Lower leg skin (tissue), 4 donors: ENCODE results near the gene KDM4B. TPM values are rescaled to one million over a fixed set of nuclear protein-coding genes. Genes with fewer than 3 reads are reported as not detected.

Experiments
- DNase-seq, 2 donors: peaks; one replicate each; pipeline ENCODE4 v3.0.0-alpha.2; 2019; ENCODE audit warnings: low spot score in 2 of 2
- H3K4me3 ChIP-seq: fragments of 200-600 bp; sonication (generic); 2 replicates; pipeline ENCODE4 v1.5.1; 2017; ENCODE audit warnings: mild to moderate bottlenecking, low read depth; ENCODE audit not compliant: poor library complexity, severe bottlenecking
- POLR2A ChIP-seq, 2 donors: fragments of 450-650 bp; IDR thresholded peaks; one replicate each; pipeline ENCODE4 v1.6.1; 2016 to 2017; ENCODE audit warnings: antibody characterized with exemption in 2 of 2, mild to moderate bottlenecking in 1 of 2, moderate library complexity in 1 of 2
- WGBS, 2 donors: methylation state at CpG; one replicate each; pipeline ENCODE4 v1.1.5; 2018; 5-methylcytosine and 5-hydroxymethylcytosine counted together
- intact Hi-C: fragments of 100-400 bp; cut with DNase I; formaldehyde crosslinking; loops from one replicate; pipeline ENCODE4 v1.15.0; 2023; ENCODE audit warnings: low total_unique reads
- total RNA-seq, 4 donors: library from RNA; depleted of rRNA; stranded (reverse); fragments of >200 nt; gene quantifications; one replicate each; pipeline ENCODE4 v1.1.0, GENCODE V29; 2016
- TF ChIP-seq, protein P1 (sequence below), 3 donors: fragments of 450-650 bp; IDR thresholded peaks; one replicate each; pipeline ENCODE4 v1.5.1; 2016; ENCODE audit warnings: antibody characterized with exemption in 3 of 3, mild to moderate bottlenecking in 3 of 3, moderate library complexity in 2 of 3

Gene KDM4B
- total RNA-seq, 4 donors from 2014 or later = 40.1 to 71.4 (median 51.3) TPM

DNA sequence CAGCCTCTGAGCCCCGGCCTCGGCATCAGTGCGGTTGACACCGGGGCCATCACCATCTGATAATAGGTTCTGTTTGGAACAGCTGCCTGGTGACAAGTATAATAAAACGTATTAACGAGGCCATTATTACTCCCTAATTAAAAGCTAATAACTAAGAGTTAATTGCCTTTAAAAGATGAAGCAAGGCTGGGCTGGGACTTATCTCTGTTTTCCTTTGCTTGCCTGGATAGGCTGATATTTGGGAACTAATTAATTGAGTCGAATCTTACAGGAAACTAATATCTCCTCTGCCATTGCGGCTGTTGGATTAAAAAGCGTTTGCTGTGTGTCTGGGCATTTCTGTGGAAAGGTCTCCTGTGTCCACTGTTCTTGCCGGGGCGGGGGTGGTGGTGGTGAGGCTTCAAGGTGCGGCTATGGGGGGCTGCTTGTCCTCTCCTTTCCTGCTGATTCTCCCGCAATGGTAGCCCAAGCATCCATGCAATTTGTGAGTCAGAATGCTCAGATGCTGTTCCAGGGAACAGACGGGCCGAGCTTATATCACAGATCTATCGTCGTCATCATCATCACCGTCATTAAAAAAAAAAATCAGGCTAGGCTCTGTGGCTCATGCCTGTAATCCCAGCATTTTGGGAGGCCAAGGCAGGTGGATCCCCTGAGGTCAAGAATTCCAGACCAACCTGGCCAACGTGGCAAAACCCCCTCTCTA lies 209.0 kb downstream of the KDM4B start:
- no peak for DNase-seq
- WGBS, 2 donors = 86 to 88% methylated on average over 19 of the region's 19 CpGs
- no peak overlapping the region for H3K4me3 ChIP-seq
- TF ChIP-seq, protein P1, sequence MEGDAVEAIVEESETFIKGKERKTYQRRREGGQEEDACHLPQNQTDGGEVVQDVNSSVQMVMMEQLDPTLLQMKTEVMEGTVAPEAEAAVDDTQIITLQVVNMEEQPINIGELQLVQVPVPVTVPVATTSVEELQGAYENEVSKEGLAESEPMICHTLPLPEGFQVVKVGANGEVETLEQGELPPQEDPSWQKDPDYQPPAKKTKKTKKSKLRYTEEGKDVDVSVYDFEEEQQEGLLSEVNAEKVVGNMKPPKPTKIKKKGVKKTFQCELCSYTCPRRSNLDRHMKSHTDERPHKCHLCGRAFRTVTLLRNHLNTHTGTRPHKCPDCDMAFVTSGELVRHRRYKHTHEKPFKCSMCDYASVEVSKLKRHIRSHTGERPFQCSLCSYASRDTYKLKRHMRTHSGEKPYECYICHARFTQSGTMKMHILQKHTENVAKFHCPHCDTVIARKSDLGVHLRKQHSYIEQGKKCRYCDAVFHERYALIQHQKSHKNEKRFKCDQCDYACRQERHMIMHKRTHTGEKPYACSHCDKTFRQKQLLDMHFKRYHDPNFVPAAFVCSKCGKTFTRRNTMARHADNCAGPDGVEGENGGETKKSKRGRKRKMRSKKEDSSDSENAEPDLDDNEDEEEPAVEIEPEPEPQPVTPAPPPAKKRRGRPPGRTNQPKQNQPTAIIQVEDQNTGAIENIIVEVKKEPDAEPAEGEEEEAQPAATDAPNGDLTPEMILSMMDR (IDR thresholded peaks at IDR 0.05) = no peak
- TF ChIP-seq POLR2A (IDR thresholded peaks at IDR 0.05) = no peak
- intact Hi-C loops = no loop called here

GRCh38 chr19:5178841-5179240 lies 209.9 kb downstream of the KDM4B start:
- H3K4me3 ChIP-seq = no peak overlapping the region
- WGBS, 2 donors = 97 to 98% methylated on average over 3 of the region's 3 CpGs
- intact Hi-C loops = no loop called here
- TF ChIP-seq, protein P1 (IDR thresholded peaks at IDR 0.05) = no peak
- TF ChIP-seq POLR2A (IDR thresholded peaks at IDR 0.05) = no peak
- no peak for DNase-seq

- TF ChIP-seq, protein P1 (IDR thresholded peaks at IDR 0.05) = no peak
- TF ChIP-seq POLR2A (IDR thresholded peaks at IDR 0.05) = no peak
- no peak overlapping the region for H3K4me3 ChIP-seq
- intact Hi-C loops = no loop called here
- DNase-seq = no peak
- WGBS, 2 donors = 81 to 96% methylated on average over 16 of the region's 16 CpGs
Measured at GRCh38 chr19:5179256-5179655, 210.3 kb downstream of the KDM4B start.

DNA sequence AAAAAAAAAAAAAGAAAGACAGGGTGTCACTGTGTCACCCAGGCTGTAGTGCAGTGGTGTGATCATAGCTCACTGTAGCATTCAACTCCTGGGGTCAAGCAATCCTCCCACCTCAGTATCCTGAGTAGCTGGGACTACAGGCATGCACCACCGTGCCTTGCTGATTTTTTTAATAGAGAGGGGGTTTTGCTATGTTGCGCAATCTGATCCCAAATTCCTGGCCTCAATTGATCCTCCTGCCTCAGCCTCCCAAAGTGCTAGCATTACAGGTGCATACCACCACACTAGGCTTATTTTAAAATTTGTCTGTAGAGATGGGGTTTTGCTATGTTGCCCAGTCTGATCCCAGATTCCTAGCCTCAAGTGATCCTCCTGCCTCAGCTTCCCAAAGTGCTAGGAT lies 212.4 kb downstream of the KDM4B start:
- no peak for DNase-seq
- intact Hi-C loops = no loop called here
- WGBS, 2 donors = 96 to 97% methylated on average over 2 of the region's 2 CpGs
- no peak for TF ChIP-seq POLR2A (IDR thresholded peaks at IDR 0.05)
- TF ChIP-seq, protein P1 (IDR thresholded peaks at IDR 0.05) = no peak
- H3K4me3 ChIP-seq = no peak overlapping the region

DNA sequence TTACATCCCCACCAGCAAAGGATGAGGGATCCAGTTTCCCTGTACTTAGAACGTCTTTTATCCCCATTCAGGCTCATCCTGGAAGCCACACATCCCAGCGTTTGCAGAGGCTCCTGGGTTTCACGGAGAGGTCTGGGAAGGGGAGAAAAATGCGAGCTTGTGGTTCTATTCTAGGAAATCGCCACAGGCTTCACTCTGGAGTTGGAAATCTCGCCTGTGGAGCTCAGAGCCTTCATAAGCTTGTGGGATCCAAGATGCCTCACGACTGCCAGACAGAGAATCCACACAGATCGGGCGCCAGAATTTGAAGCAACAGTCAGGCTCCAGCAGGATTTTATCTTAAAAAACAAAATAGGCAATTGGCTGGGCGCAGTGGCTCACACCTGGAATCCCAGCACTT lies 213.8 kb downstream of the KDM4B start:
- 33 to 37% methylated on average over 10 of the region's 10 CpGs for WGBS, 2 donors
- no peak for DNase-seq
- H3K4me3 ChIP-seq = no peak overlapping the region
- TF ChIP-seq POLR2A (IDR thresholded peaks at IDR 0.05) = no peak
- TF ChIP-seq, protein P1 (IDR thresholded peaks at IDR 0.05) = no peak
- intact Hi-C loops = no loop called here

GRCh38 chr19:5183616-5184015 lies 214.7 kb downstream of the KDM4B start:
- WGBS, 2 donors = 84 to 88% methylated on average over 3 of the region's 3 CpGs
- DNase-seq = no peak
- TF ChIP-seq, protein P1 (IDR thresholded peaks at IDR 0.05) = no peak
- no peak for TF ChIP-seq POLR2A (IDR thresholded peaks at IDR 0.05)
- H3K4me3 ChIP-seq = no peak overlapping the region
- intact Hi-C loops = no loop called here
